Suprapubic skin (tissue), 4 donors: Measurements from ENCODE around the gene FPGT. TPM values are rescaled to one million over a fixed set of nuclear protein-coding genes. Genes with fewer than 3 reads are reported as not detected.

ENCODE experiments used
- DNase-seq, 2 donors: peaks; one replicate each; pipeline ENCODE4 v3.0.0-alpha.2; 2019; ENCODE audit warnings: low spot score in 2 of 2
- H3K27ac ChIP-seq: fragments of 200-600 bp; sonication (generic); one replicate; pipeline ENCODE4 v1.5.1; 2019
- H3K27me3 ChIP-seq: fragments of 200-600 bp; sonication (generic); one replicate; pipeline ENCODE4 v1.5.1; 2019
- H3K36me3 ChIP-seq: fragments of 200-600 bp; sonication (generic); one replicate; pipeline ENCODE4 v1.5.1; 2019
- H3K4me1 ChIP-seq: fragments of 200-600 bp; sonication (generic); one replicate; pipeline ENCODE4 v1.5.1; 2019
- H3K4me3 ChIP-seq: fragments of 200-600 bp; sonication (generic); one replicate; pipeline ENCODE4 v1.5.1; 2019; ENCODE audit warnings: mild to moderate bottlenecking
- H3K9me3 ChIP-seq: fragments of 200-600 bp; sonication (generic); one replicate; pipeline ENCODE4 v1.5.1; 2019
- EP300 ChIP-seq: sonication (generic); formaldehyde crosslinking; IDR thresholded peaks from one replicate; pipeline ENCODE4 v1.6.1; 2017; ENCODE audit warnings: antibody characterized with exemption
- POLR2A ChIP-seq, 2 donors: fragments of 450-650 bp; IDR thresholded peaks; one replicate each; pipeline ENCODE4 v1.6.1; 2017; ENCODE audit warnings: antibody characterized with exemption in 2 of 2, mild to moderate bottlenecking in 2 of 2, moderate library complexity in 2 of 2
- POLR2AphosphoS5 ChIP-seq, 3 donors: sonication (generic); formaldehyde crosslinking; IDR thresholded peaks; one replicate each; pipeline ENCODE4 v1.6.1; 2017; ENCODE audit warnings: antibody characterized with exemption in 3 of 3
- WGBS: methylation state at CpG from one replicate; pipeline ENCODE4 v1.1.5; 2018; 5-methylcytosine and 5-hydroxymethylcytosine counted together
- total RNA-seq, 4 donors: library from RNA; depleted of rRNA; stranded (reverse); fragments of >200 nt; gene quantifications; one replicate each; pipeline ENCODE4 v1.1.0, GENCODE V29; 2016
- TF ChIP-seq, protein P1 (sequence below), 2 donors: fragments of 200-600 bp in 1 of 2; fragments of 450-650 bp in 1 of 2; sonication (generic) in 1 of 2; IDR thresholded peaks; one replicate each; pipeline ENCODE4 v1.5.1; 2016 to 2019; ENCODE audit warnings: antibody characterized with exemption in 2 of 2, mild to moderate bottlenecking in 1 of 2, moderate library complexity in 1 of 2

The FPGT gene
- total RNA-seq, 4 donors from 2014 or later = 9.5 to 20.0 (median 12.4) TPM

DNA sequence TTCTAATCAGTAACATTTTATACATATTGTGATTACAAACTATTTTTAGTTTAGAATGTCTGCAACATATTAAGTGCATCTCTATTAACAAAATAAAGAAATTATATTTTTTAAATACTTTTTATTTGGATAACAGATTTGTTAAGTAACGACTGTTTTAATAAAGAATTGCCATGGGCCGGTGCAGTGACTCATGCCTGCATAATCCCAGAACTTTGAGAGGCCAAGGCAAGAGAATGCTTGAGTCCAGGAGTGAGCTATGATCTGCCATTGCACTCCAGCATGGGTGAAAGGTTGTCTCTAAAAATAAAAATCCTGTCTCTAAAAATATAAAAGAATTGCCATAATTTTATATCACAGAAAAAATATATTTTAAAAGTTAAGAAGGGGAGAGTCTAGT lies 4.1 kb upstream of the FPGT start:
- DNase-seq = no peak
- WGBS = 39% methylated on average over 2 of the region's 2 CpGs
- TF ChIP-seq POLR2A (IDR thresholded peaks at IDR 0.05) (no peak), POLR2AphosphoS5 (IDR thresholded peaks at IDR 0.05) (no peak), EP300 (no peak)
- TF ChIP-seq, protein P1, sequence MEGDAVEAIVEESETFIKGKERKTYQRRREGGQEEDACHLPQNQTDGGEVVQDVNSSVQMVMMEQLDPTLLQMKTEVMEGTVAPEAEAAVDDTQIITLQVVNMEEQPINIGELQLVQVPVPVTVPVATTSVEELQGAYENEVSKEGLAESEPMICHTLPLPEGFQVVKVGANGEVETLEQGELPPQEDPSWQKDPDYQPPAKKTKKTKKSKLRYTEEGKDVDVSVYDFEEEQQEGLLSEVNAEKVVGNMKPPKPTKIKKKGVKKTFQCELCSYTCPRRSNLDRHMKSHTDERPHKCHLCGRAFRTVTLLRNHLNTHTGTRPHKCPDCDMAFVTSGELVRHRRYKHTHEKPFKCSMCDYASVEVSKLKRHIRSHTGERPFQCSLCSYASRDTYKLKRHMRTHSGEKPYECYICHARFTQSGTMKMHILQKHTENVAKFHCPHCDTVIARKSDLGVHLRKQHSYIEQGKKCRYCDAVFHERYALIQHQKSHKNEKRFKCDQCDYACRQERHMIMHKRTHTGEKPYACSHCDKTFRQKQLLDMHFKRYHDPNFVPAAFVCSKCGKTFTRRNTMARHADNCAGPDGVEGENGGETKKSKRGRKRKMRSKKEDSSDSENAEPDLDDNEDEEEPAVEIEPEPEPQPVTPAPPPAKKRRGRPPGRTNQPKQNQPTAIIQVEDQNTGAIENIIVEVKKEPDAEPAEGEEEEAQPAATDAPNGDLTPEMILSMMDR (IDR thresholded peaks at IDR 0.05) = no peak

DNA sequence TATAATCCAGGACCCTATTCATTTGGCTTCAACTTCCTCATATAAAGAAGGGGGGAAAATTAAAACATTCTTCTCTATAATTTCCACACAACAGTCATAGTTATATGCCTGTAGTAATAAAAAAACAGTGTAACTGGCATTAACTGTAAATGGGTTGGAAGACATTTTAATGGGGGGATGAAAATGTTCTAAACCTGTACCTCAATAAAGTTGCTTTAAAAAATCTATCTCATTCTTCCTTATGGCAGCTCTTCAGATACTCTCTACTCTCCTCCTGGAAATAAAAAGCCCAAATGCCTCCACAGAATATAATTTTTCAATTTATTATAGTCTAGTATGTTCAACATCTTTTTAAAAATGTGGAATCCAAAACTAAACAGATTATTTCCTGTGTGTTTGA lies 2.7 kb upstream of the FPGT start:
- Histone ChIP-seq H3K27ac (no peak overlapping the region), H3K4me1 (peaks cover 15% of the 10 kb centered on the region), H3K36me3 (no peaks in the 10 kb centered on the region), H3K27me3 (no peaks in the 10 kb centered on the region), H3K4me3 (no peak overlapping the region), H3K9me3 (no peaks in the 10 kb centered on the region)
- DNase-seq = no peak
- TF ChIP-seq EP300 (no peak), POLR2A (IDR thresholded peaks at IDR 0.05) (no peak), POLR2AphosphoS5 (IDR thresholded peaks at IDR 0.05) (no peak)
- TF ChIP-seq, protein P1 (IDR thresholded peaks at IDR 0.05) = no peak

More for the DNA sequence above, 4.1 kb upstream of the FPGT start:
- H3K9me3 ChIP-seq = no peaks in the 10 kb centered on the region
- H3K4me3 ChIP-seq = no peak overlapping the region
- H3K4me1 ChIP-seq = peaks cover 9% of the 10 kb centered on the region
- H3K27ac ChIP-seq = no peak overlapping the region
- H3K27me3 ChIP-seq = no peaks in the 10 kb centered on the region
- no peaks in the 10 kb centered on the region for H3K36me3 ChIP-seq

DNA sequence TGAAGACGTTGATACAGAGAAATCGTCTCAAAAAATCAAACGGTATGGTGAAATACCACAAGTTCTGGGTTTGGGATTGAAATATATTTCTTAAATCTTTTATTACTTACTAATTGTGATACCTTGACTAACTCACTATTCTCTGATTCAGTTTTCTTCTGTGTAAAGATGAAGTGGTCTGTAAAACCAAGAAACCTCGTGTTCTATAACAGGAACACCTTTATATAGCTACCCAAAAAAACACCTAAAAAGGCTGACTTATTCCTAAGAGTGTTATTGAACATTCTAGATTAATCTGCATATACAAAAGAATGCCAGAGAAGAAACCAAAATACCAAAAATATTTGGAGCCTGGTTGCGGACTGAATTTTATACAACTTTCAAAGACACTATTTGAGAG lies 787 bp upstream of the FPGT start:
- Histone ChIP-seq H3K4me1 (peaks cover 15% of the 10 kb centered on the region), H3K9me3 (no peaks in the 10 kb centered on the region), H3K4me3 (peak overlapping the region; percentile 74), H3K27ac (no peak overlapping the region), H3K36me3 (peaks cover 9% of the 10 kb centered on the region), H3K27me3 (no peaks in the 10 kb centered on the region)
- TF ChIP-seq POLR2A (IDR thresholded peaks at IDR 0.05) = no peak
- TF ChIP-seq, protein P1 (IDR thresholded peaks at IDR 0.05) = no peak
- no peak for DNase-seq
- 76% methylated on average over 5 of the region's 5 CpGs for WGBS

DNA sequence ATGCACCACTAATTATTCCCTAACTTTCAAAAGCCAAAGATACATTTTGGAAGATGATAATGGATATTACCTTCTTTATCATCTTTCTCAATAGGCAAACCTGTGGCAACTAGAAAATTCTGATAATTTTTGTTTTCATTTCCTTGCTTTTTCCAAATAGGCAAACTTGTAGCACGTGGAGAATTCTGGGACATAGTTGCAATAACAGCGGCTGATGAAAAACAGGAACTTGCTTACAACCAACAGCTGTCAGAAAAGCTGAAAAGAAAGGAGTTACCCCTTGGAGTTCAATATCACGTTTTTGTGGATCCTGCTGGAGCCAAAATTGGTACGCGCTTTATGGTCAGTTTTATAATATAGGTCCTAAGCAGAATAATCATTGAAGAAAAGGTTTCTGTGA lies 1.5 kb downstream of the FPGT start:
- DNase-seq = no peak
- H3K9me3 ChIP-seq = no peaks in the 10 kb centered on the region
- TF ChIP-seq POLR2A (IDR thresholded peaks at IDR 0.05) (no peak), EP300 (no peak), POLR2AphosphoS5 (IDR thresholded peaks at IDR 0.05) (no peak)
- TF ChIP-seq, protein P1 (IDR thresholded peaks at IDR 0.05) = no peak
- H3K36me3 ChIP-seq = peaks cover 24% of the 10 kb centered on the region
- peak overlapping the region; percentile 74 for H3K4me3 ChIP-seq
- no peaks in the 10 kb centered on the region for H3K27me3 ChIP-seq
- WGBS = 76% methylated on average over 5 of the region's 5 CpGs
- peaks cover 15% of the 10 kb centered on the region for H3K4me1 ChIP-seq
- H3K27ac ChIP-seq = no peak overlapping the region

DNA sequence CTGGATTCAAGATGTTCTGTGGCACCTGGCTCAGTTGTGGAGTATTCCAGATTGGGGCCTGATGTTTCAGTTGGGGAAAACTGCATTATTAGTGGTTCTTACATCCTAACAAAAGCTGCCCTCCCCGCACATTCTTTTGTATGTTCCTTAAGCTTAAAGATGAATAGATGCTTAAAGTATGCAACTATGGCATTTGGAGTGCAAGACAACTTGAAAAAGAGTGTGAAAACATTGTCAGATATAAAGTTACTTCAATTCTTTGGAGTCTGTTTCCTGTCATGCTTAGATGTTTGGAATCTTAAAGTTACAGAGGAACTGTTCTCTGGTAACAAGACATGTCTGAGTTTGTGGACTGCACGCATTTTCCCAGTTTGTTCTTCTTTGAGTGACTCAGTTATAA lies 7.2 kb downstream of the FPGT start:
- peaks cover 33% of the 10 kb centered on the region for H3K36me3 ChIP-seq
- H3K4me1 ChIP-seq = no peaks in the 10 kb centered on the region
- no peak overlapping the region for H3K4me3 ChIP-seq
- no peaks in the 10 kb centered on the region for H3K9me3 ChIP-seq
- no peak for DNase-seq
- H3K27ac ChIP-seq = no peak overlapping the region
- no peak for TF ChIP-seq POLR2AphosphoS5 (IDR thresholded peaks at IDR 0.05)
- TF ChIP-seq POLR2A (IDR thresholded peaks at IDR 0.05) = no peak
- TF ChIP-seq, protein P1 (IDR thresholded peaks at IDR 0.05) = no peak
- no peak for TF ChIP-seq EP300
- WGBS = 65% methylated on average over 2 of the region's 2 CpGs
- H3K27me3 ChIP-seq = no peaks in the 10 kb centered on the region
